HUES48 (cell line): ENCODE measurements around the gene WTIP.

ENCODE experiments used
- H3K27ac ChIP-seq: one replicate; pipeline ENCODE4 v1.7.0; 2013; ENCODE audit warnings: low read depth, low read length, inconsistent platforms
- H3K27me3 ChIP-seq: 2 replicates; pipeline ENCODE4 v1.6.1; 2013; ENCODE audit warnings: mild to moderate bottlenecking, low read length; ENCODE audit not compliant: control insufficient read depth, insufficient read depth
- H3K36me3 ChIP-seq: 2 replicates; pipeline ENCODE4 v1.6.1; 2013; ENCODE audit warnings: low read length; ENCODE audit not compliant: control insufficient read depth, insufficient read depth
- H3K4me1 ChIP-seq: 2 replicates; pipeline ENCODE4 v1.6.1; 2013; ENCODE audit warnings: mild to moderate bottlenecking, low read length; ENCODE audit not compliant: control insufficient read depth, insufficient read depth
- H3K4me3 ChIP-seq: 2 replicates; pipeline ENCODE4 v1.5.1; 2013; ENCODE audit warnings: mild to moderate bottlenecking, low read depth, low read length
- H3K9ac ChIP-seq: 2 replicates; pipeline ENCODE4 v1.6.1; 2013; ENCODE audit warnings: mild to moderate bottlenecking, low read depth, low read length, moderate library complexity
- H3K9me3 ChIP-seq: 2 replicates; pipeline ENCODE4 v1.6.1; 2013; ENCODE audit warnings: low read length; ENCODE audit not compliant: control insufficient read depth, insufficient read depth

The WTIP gene

DNA sequence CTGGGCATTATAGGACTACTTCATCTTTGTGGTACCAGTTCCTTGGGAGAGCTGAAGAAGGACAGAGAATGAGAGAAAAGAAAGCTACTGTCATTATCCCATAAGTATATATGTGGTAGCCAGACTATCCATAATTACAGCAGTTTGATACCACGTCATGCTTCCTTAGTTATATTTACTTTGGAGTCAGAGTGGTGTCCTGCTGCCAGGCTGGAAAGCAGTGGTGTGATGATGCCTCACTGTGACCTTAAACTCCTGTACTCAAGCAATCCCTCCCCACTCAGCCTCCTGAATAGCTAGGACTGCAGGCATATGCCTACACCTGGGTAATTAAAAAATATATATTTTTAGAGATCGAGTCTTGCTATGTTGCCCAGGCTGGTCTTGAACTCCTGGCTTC lies 57.8 kb downstream of the WTIP start:
- H3K9ac ChIP-seq: no peak overlapping the region
- H3K4me1 ChIP-seq: no peaks in the 10 kb centered on the region
- H3K9me3 ChIP-seq: peaks cover 12% of the 10 kb centered on the region
- H3K4me3 ChIP-seq: no peak overlapping the region
- no peaks in the 10 kb centered on the region for H3K36me3 ChIP-seq
- H3K27me3 ChIP-seq: no peaks in the 10 kb centered on the region; the same call in 1 of the 2 replicates
- no peak overlapping the region for H3K27ac ChIP-seq

DNA sequence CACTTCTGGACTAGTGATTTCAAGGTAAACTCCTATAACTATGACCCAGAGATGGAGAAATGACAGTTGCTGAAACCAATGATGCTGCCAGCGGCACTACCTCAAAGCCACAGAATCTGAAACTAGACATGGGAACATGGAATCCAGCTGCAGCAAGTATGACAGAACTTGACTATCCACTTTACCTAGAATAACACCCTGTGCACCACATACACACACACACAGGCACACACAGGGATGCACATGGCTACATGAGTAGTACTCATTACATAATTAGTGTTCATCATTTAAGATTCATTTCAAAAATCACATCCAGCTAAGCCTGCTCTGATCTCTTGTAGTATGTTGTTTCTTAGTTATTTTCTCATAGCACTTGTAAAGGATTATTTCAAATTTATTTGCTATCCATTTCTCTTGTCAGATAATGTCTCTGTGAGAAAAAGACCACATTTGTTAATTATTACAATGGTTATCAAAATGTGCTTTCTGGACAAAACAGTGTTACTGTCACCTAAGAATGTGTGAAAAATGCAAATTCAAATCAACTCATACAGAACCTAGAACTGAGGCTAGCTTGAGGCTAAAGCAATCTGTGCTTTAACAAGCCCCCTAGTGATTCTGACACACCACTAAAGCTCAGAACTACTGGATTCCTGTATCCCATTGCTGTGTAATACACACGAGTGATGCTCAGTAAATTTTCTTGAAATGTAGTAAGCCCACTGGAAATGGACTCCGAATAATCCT lies 59.4 kb downstream of the WTIP start:
- Histone ChIP-seq H3K9me3 (peaks cover 18% of the 10 kb centered on the region), H3K27ac (no peak overlapping the region), H3K27me3 (no peaks in the 10 kb centered on the region), H3K4me3 (no peak overlapping the region; the same call in 1 of the 2 replicates), H3K36me3 (no peaks in the 10 kb centered on the region), H3K9ac (no peak overlapping the region), H3K4me1 (no peaks in the 10 kb centered on the region)

DNA sequence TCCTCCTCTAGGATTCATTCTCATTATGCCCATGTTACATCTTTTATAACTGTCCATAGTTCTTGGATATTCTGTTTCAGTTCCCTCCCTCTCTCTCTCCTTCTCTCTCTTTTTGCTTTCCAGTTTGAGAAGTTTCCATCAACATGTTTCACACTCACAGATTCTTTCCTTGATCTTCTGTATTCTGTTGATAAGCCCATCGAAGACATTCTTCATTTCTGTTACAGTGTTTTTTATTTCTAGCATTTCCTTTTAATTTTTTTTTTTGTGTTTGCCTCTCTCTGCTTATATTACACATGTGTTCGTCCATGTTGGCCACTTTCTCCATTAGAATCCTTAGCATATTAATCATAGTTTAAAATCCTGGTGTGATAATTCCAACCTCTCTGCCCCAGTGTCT lies 68.3 kb downstream of the WTIP start:
- Histone ChIP-seq H3K9me3 (peaks cover 4% of the 10 kb centered on the region; the same call in 1 of the 2 replicates), H3K4me1 (no peaks in the 10 kb centered on the region), H3K27ac (no peak overlapping the region), H3K9ac (no peak overlapping the region), H3K27me3 (no peaks in the 10 kb centered on the region), H3K36me3 (no peaks in the 10 kb centered on the region), H3K4me3 (no peak overlapping the region)

DNA sequence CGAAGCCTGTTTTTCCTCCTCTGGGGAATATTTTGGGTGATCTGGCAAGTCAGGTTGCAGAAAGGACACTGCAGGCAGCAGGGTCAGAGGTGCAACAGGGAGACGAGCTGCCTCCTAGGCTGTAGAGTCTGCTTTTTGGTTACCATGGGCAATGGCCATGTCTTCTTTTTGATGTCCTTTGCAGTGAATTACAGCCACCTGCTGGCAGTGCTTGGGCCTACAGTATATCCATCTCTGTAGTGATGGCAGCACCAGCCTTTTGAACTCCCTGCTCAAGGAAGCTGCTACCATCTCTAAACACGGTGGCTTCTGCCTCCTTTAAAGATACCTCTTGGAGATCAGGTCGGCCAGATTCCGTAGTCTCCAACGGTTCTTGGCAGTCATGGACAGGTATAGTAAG lies 73.9 kb downstream of the WTIP start:
- no peaks in the 10 kb centered on the region for H3K36me3 ChIP-seq
- H3K9me3 ChIP-seq: no peaks in the 10 kb centered on the region

DNA sequence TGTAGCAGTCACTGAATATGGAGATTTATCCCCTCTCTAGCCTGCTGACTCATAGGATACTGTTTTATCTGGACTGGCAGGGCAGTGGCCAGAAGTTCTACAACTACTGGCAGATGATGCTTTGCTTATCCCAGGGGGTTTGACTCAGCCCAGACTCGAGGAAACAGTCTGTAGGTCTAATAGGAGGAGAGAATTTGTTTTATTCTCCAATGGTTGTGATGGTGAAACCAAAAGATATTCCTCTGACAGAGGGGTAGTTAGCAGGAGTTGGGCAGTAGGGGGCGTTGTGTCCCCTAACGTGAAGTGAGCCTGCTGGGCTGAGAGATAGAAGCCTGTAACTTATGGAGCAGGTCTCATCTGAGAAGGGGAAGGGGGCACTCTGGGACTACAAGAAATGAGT lies 74.9 kb downstream of the WTIP start:
- H3K36me3 ChIP-seq: no peaks in the 10 kb centered on the region
- no peaks in the 10 kb centered on the region for H3K4me1 ChIP-seq
- no peaks in the 10 kb centered on the region for H3K27me3 ChIP-seq
- no peak overlapping the region for H3K9ac ChIP-seq
- no peaks in the 10 kb centered on the region for H3K9me3 ChIP-seq
- H3K27ac ChIP-seq: no peak overlapping the region
- H3K4me3 ChIP-seq: no peak overlapping the region

More for the DNA sequence above, 73.9 kb downstream of the WTIP start:
- H3K4me3 ChIP-seq: no peak overlapping the region
- no peak overlapping the region for H3K9ac ChIP-seq
- H3K27ac ChIP-seq: no peak overlapping the region
- no peaks in the 10 kb centered on the region for H3K4me1 ChIP-seq
- no peaks in the 10 kb centered on the region for H3K27me3 ChIP-seq

DNA sequence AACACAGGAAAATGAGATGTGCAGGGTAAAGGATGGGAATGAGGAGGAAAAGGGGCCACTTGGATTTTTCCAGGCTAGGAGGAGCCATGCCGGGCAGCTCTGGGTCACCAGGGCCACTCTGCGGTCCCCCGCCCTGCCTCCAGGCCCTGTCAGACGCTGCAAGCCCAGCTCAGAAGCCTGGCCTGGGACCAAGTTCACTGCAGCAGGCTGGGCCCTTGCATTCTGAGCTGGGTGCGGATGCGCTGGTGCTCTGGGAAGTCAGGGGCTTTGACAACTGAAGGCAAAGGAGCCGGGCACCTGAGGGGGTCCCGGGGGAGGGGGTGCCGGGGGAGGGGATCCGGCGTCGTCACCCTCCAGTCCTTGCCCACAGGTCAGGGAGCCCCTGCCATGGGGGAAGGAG lies 77.5 kb downstream of the WTIP start:
- H3K27me3 ChIP-seq: no peaks in the 10 kb centered on the region
- no peaks in the 10 kb centered on the region for H3K36me3 ChIP-seq
- H3K9me3 ChIP-seq: no peaks in the 10 kb centered on the region
- no peaks in the 10 kb centered on the region for H3K4me1 ChIP-seq
- H3K27ac ChIP-seq: no peak overlapping the region
- H3K9ac ChIP-seq: no peak overlapping the region
- no peak overlapping the region for H3K4me3 ChIP-seq

DNA sequence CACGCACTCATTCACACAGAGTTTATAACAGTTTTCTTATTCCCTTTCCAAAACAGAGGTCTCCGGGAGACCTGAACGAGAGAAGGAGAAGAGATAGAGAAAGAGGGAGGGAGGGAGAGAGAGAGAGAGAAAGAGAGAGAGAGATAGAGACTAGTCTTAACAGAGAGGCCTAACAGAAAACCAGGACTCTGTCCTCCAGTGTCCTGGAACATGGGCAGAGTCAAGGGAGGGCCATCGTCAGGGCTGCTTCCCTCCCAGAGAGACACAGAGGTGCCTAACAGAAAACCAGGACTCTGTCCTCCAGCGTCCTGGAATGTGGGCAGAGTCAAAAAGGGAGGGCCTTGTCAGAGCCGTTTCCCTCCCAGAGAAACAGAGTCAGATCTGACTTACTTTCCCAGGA lies 78.7 kb downstream of the WTIP start:
- Histone ChIP-seq H3K27me3 (no peaks in the 10 kb centered on the region), H3K4me1 (no peaks in the 10 kb centered on the region), H3K36me3 (no peaks in the 10 kb centered on the region)

More for the DNA sequence above, 78.7 kb downstream of the WTIP start:
- Histone ChIP-seq H3K9me3 (no peaks in the 10 kb centered on the region), H3K4me3 (no peak overlapping the region), H3K27ac (no peak overlapping the region), H3K9ac (no peak overlapping the region)
